Nucleus accumbens (tissue), 56 donors: ENCODE data around the gene CNEP1R1.
A peak's percentile ranks its signal among the peaks of the same experiment; 100 is the strongest.

ENCODE experiments used
- DNase-seq, 56 donors: peaks; one replicate each; lab custom pipeline; 2025; lab: John Stamatoyannopoulos, UW

CNEP1R1 gene

GRCh38 chr16:50015631-50016030 lies 9.4 kb upstream of the CNEP1R1 start:
- no peak for DNase-seq

GRCh38 chr16:50017553-50017952 lies 7.5 kb upstream of the CNEP1R1 start:
- no peak for DNase-seq

DNA sequence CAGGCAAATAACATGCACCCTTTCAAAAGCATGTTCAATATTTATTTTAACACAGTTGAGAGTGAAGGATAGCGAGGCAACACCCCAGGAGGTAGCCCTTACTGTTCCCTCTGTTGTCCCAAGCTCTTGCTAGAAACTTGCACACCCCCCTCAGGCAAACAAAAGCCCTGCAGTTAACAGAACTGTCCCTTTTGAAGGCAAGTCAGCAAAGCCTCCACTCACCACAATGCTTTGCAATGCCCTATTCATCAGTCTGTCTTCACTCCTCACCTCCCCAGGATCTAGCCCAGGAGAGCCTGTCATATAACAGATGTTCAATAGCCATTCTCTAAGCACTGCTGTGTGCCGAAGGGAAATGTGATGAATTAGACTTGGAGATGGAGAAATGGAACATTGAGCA lies 3.5 kb upstream of the CNEP1R1 start:
- DNase-seq: no peak

GRCh38 chr16:50023641-50024040 lies 1.4 kb upstream of the CNEP1R1 start:
- DNase-seq: no peak

GRCh38 chr16:50024207-50024606 lies 818 bp upstream of the CNEP1R1 start:
- DNase-seq: peak in 1 of 56 donors; percentile 3

- DNase-seq: peak in 10 of 56 donors; percentile 15 to 42 (median 31)
Measured at GRCh38 chr16:50025537-50025931, 509 bp downstream of the CNEP1R1 start.

DNA sequence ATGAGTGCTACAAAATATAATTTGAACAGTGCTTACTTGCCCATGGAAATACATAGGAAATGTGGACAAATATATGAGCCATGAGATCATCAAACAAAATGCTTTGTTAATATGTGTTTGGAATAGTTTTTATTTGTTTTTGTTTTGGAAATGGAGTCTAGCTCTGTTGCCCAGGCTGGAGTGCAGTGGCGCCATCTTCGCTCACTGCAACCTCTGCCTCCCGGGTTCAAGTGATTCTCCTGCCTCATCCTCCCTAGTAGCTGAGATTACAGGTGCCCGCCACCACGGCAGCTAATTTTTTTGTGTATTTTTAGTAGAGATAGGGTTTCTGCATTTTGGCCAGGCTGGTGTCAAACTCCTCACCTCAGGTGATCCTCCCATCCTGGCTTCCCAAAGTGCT lies 2.8 kb downstream of the CNEP1R1 start:
- DNase-seq: no peak

GRCh38 chr16:50035468-50035992 lies 10.5 kb downstream of the CNEP1R1 start:
- no peak for DNase-seq

- DNase-seq: no peak
Measured at GRCh38 chr16:50036426-50036825, 11.4 kb downstream of the CNEP1R1 start.

DNA sequence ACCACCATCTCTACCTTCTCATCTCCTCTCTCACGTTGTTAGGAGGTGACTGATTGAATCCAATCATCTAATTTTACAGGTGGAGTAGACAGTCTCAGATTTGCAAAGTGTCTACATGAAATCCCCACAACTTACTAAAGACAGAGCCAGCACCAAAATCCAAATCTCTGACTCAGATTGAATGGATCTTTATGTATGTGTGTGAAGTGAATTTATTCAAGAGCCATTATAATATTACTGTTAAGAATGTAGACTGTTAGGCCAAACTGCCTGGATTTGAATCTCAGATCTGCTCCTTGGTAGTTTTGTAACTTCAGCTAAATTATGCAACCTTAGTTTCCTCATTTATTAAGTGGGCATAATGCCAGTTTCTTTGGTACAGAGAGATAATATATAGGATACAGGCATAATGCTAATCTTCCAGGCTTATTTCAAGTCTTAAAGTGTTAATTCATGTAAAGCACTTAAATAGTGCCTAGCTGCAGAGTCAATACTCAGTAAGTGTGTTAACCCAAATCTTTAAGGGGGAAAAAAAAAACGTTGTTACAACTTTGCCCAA lies 12.7 kb downstream of the CNEP1R1 start:
- DNase-seq: no peak

DNA sequence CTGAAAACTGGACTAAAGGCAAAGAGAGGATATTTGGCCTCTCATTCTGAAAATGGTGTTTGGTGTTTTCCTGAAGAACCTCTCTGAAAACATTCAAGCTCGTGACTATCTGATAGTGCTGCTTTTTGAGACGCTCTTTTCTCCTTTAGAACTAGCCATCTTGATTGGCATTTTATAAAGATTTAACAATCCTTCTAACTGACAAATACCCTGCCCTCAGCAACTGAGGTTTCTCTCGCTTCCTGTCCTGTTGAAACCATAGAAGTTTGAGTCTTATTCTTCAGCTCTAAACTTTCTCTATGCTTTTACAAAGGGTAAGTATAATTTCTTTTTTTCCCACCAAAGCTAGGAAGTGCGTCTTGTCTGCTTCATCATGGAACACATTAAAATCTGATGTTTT lies 13.3 kb downstream of the CNEP1R1 start:
- no peak for DNase-seq

- peak in 16 of 56 donors; percentile 1 to 58 (median 9) for DNase-seq
Measured at GRCh38 chr16:50038756-50039529, 13.9 kb downstream of the CNEP1R1 start.

- no peak for DNase-seq
Measured at GRCh38 chr16:50040018-50040417, 15.0 kb downstream of the CNEP1R1 start.

GRCh38 chr16:50040710-50041109 lies 15.7 kb downstream of the CNEP1R1 start:
- no peak for DNase-seq

- no peak for DNase-seq
Measured at GRCh38 chr16:50043358-50043757, 18.3 kb downstream of the CNEP1R1 start.

- no peak for DNase-seq
Measured at GRCh38 chr16:50045412-50045811, 20.4 kb downstream of the CNEP1R1 start.

- DNase-seq: no peak
Measured at GRCh38 chr16:50046853-50047252, 21.8 kb downstream of the CNEP1R1 start.

DNA sequence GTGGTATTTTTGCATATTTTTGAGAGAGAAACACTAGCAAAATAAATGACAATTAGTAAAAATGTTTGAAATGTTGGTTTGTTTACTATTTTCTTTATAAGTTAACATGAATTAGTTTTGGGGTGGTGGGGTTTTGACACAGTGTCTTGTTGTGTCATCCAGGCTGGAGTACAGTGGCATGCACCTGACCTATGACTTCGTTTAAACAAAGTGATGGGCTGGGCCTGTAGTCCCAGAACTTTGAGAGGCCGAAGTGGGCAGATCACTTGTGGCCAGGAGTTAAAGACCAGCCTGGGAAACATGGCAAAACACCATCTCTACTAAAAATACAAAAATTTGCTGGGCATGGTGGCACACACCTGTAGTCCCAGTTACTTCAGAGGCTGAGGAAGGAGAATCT lies 22.8 kb downstream of the CNEP1R1 start:
- no peak for DNase-seq

- DNase-seq: no peak
Measured at GRCh38 chr16:50050802-50051201, 25.8 kb downstream of the CNEP1R1 start.

GRCh38 chr16:50056226-50056625 lies 31.2 kb downstream of the CNEP1R1 start:
- DNase-seq: no peak

- DNase-seq: no peak
Measured at GRCh38 chr16:50058091-50058771, 33.2 kb downstream of the CNEP1R1 start.

DNA sequence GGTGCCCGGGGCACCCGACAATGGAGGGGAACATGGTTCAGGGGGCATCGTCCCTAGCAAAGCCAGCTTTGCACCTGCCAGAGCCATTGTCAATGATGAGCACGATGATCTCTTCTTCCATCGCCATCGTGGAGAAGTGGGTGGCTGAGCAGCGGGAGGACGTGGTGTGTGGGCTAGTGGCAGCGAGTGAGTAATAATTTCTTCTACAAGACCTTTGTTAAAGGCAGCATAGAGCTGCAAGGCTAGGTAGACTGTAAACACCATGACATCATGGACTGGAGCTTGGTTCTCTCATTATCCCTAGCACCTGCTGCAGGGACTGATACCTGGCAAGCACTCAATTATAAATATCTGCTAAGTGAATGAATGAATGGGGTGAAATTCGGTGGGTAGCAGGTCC lies 34.1 kb downstream of the CNEP1R1 start:
- peak in 3 of 56 donors; percentile 6 to 16 (median 7) for DNase-seq
